ENCODE results near the gene YTHDF1. TPM values are rescaled to one million over a fixed set of nuclear protein-coding genes. Genes with fewer than 3 reads are reported as not detected.

YTHDF1 gene
- polyA plus RNA-seq, 2 of the 4 experiments (the other 2 are of a cell fraction): 31.8 to 37.9 TPM

DNA sequence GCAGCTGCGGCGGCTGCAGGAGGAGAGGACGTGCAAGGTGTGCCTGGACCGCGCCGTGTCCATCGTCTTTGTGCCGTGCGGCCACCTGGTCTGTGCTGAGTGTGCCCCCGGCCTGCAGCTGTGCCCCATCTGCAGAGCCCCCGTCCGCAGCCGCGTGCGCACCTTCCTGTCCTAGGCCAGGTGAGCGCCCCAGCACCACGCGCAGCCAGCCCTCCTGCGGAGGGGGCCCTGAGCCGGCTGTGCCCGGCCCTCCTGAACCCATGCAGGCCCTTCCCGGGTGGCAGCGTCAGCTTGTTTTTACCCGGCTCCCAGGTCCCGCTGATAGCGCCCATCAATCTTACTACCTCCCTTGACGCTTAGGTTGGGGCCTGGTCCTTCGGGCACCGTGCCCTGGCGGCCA is 23.5 kb upstream of the YTHDF1 start (continued):
- TF ChIP-seq, protein P1, sequence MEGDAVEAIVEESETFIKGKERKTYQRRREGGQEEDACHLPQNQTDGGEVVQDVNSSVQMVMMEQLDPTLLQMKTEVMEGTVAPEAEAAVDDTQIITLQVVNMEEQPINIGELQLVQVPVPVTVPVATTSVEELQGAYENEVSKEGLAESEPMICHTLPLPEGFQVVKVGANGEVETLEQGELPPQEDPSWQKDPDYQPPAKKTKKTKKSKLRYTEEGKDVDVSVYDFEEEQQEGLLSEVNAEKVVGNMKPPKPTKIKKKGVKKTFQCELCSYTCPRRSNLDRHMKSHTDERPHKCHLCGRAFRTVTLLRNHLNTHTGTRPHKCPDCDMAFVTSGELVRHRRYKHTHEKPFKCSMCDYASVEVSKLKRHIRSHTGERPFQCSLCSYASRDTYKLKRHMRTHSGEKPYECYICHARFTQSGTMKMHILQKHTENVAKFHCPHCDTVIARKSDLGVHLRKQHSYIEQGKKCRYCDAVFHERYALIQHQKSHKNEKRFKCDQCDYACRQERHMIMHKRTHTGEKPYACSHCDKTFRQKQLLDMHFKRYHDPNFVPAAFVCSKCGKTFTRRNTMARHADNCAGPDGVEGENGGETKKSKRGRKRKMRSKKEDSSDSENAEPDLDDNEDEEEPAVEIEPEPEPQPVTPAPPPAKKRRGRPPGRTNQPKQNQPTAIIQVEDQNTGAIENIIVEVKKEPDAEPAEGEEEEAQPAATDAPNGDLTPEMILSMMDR (IDR thresholded peaks at IDR 0.05): no peak
- no peak for TF ChIP-seq ESRRA (IDR thresholded peaks at IDR 0.05; ENCODE audit: borderline replicate concordance, low read length)

DNA sequence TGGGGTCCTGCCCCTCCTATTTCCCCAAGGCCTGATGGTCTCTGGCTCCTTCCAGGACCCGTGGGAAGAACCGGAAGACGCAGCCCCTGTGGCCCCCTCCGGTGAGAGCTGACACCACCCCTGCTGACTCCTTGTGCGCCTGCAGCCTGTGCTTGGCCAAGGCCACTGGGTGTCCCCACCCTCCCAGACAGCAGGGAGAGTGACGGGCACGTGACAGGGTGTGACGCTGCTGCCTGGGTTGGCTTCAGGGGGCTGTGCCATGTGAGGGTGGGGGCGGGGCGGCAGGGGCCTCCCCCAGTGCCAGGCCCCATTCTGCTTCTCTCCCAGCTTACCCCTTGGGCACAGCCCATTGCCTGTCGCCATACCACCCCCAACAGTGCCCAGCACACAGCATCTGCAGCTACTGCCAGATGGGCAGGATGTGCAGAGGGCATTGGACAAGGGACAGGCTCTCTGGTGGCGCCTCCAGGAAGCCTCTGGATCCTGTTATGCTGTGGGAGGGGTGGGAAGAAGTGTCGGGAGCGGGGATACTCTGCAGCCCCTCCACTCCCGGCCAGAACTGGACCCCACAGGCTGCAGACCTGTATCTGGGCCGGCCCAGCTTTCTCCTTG is 22.7 kb upstream of the YTHDF1 start:
- ChIA-PET CTCF (interaction anchor here (1.0 to 11.7 kb wide), 5 partner anchors 8 to 71 kb away, joined by 3 to 131 read pairs (median 20); partner anchors contain the start of gene NKAIN4), POLR2A (no interaction called here)
- Histone ChIP-seq H3K27ac (peak overlapping the region; percentile 96 to 99), H3K4me2 (peak overlapping the region; percentile 16), H3K9me3 (no peaks in the 10 kb centered on the region), H3K4me3 (no peak overlapping the region), H3K4me1 (peaks cover 72% of the 10 kb centered on the region)
- TF ChIP-seq PHF8 (IDR thresholded peaks at IDR 0.05; ENCODE audit: borderline replicate concordance, low read depth): no peak
- TF ChIP-seq RAD21 (conservative IDR thresholded peaks at IDR 0.05 in 1 of 2, IDR thresholded peaks at IDR 0.05 in 1 of 2): peak; percentile 28 to 33; a peak in 2 of 5 replicates
- no peak for TF ChIP-seq POLR2A (IDR thresholded peaks at IDR 0.05; ENCODE audit: low read length)
- no peak for TF ChIP-seq HOXB5 (CRISPR knock-in tag; IDR thresholded peaks at IDR 0.05)
- TF ChIP-seq, protein P2, sequence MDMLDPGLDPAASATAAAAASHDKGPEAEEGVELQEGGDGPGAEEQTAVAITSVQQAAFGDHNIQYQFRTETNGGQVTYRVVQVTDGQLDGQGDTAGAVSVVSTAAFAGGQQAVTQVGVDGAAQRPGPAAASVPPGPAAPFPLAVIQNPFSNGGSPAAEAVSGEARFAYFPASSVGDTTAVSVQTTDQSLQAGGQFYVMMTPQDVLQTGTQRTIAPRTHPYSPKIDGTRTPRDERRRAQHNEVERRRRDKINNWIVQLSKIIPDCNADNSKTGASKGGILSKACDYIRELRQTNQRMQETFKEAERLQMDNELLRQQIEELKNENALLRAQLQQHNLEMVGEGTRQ (IDR thresholded peaks at IDR 0.05): no peak
- TF ChIP-seq TFCP2L1 (CRISPR knock-in tag; IDR thresholded peaks at IDR 0.05): no peak
- TF ChIP-seq FOSL2 (IDR thresholded peaks at IDR 0.05): no peak
- no peak for TF ChIP-seq FOSL2 (CRISPR knock-in tag; IDR thresholded peaks at IDR 0.05)
- no peak for TF ChIP-seq ZFP36 (IDR thresholded peaks at IDR 0.05; ENCODE audit: borderline replicate concordance, partially characterized antibody)
- TF ChIP-seq CEBPB (IDR thresholded peaks at IDR 0.05): no peak
- TF ChIP-seq, protein P3, sequence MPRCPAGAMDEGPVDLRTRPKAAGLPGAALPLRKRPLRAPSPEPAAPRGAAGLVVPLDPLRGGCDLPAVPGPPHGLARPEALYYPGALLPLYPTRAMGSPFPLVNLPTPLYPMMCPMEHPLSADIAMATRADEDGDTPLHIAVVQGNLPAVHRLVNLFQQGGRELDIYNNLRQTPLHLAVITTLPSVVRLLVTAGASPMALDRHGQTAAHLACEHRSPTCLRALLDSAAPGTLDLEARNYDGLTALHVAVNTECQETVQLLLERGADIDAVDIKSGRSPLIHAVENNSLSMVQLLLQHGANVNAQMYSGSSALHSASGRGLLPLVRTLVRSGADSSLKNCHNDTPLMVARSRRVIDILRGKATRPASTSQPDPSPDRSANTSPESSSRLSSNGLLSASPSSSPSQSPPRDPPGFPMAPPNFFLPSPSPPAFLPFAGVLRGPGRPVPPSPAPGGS (IDR thresholded peaks at IDR 0.05): no peak
- TF ChIP-seq KDM1A (IDR thresholded peaks at IDR 0.05; ENCODE audit: low read depth): no peak
- TF ChIP-seq HOXA7 (CRISPR knock-in tag; IDR thresholded peaks at IDR 0.05): no peak
- no peak for TF ChIP-seq HDAC2 (IDR thresholded peaks at IDR 0.05)
- TF ChIP-seq, protein P4, sequence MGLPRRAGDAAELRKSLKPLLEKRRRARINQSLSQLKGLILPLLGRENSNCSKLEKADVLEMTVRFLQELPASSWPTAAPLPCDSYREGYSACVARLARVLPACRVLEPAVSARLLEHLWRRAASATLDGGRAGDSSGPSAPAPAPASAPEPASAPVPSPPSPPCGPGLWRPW (IDR thresholded peaks at IDR 0.05): no peak
- TF ChIP-seq, protein P1 (IDR thresholded peaks at IDR 0.05): 0 out of 3 replicates have a peak, but pooled peaks have one; percentile 5
- ATAC-seq (peak; percentile 17 to 20; a peak in 2 of 6 replicates), DNase-seq (ENCODE audit: low read depth in 1 of 2, low spot score in 1 of 2) (peak in 1 of 2 experiments; percentile 56), FAIRE-seq (no peak)
- WGBS (ENCODE audit: missing lambda C conversion rate): 75% methylated on average over 5 of the region's 16 CpGs

DNA sequence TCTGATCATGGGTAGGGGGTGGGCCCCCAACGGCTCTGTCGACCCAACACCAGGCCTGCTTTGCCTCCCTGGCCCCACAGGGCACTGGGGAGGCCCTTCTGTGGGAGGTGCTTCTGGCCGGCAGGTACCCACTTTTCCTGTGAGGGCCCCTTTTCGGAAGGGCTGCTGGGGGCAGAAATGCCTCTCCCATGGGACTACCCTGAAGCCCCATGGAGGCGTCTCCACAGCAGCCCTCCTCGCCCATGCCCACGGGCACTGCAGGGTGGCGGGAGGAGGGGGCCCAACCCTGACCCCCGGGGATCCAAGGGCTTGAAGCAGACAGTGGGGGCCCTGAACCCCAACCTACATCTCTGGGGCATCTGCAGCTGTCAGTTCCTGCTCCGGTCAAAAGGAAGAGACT is 22.1 kb upstream of the YTHDF1 start:
- DNase-seq (ENCODE audit: low read depth in 1 of 2, low spot score in 1 of 2): no peak
- Histone ChIP-seq H3K27ac (peak overlapping the region; percentile 96 to 99), H3K4me1 (peaks cover 78% of the 10 kb centered on the region), H3K4me2 (peak overlapping the region; percentile 16), H3K4me3 (no peak overlapping the region), H3K9me3 (no peaks in the 10 kb centered on the region)
- ATAC-seq: no peak
- WGBS (ENCODE audit: missing lambda C conversion rate): 83% methylated on average over 10 of the region's 10 CpGs
- ChIA-PET POLR2A (no interaction called here), CTCF (interaction anchor here (1.0 to 11.7 kb wide), 7 partner anchors 8 to 72 kb away, joined by 3 to 178 read pairs (median 20); partner anchors contain the start of gene NKAIN4)
- no peak for FAIRE-seq
- TF ChIP-seq, protein P5, sequence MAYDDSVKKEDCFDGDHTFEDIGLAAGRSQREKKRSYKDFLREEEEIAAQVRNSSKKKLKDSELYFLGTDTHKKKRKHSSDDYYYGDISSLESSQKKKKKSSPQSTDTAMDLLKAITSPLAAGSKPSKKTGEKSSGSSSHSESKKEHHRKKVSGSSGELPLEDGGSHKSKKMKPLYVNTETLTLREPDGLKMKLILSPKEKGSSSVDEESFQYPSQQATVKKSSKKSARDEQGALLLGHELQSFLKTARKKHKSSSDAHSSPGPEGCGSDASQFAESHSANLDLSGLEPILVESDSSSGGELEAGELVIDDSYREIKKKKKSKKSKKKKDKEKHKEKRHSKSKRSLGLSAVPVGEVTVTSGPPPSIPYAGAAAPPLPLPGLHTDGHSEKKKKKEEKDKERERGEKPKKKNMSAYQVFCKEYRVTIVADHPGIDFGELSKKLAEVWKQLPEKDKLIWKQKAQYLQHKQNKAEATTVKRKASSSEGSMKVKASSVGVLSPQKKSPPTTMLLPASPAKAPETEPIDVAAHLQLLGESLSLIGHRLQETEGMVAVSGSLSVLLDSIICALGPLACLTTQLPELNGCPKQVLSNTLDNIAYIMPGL (CRISPR knock-in tag; IDR thresholded peaks at IDR 0.05; ENCODE audit: borderline replicate concordance): no peak
- TF ChIP-seq MYC (IDR thresholded peaks at IDR 0.05; ENCODE audit: borderline replicate concordance, low read length): no peak
- no peak for TF ChIP-seq JUNB (IDR thresholded peaks at IDR 0.05)
- no peak for TF ChIP-seq NFE2L2 (conservative IDR thresholded peaks at IDR 0.05; ENCODE audit: low read length)
- no peak for TF ChIP-seq SMC3 (IDR thresholded peaks at IDR 0.05)
- no peak for TF ChIP-seq RAD21 (conservative IDR thresholded peaks at IDR 0.05 in 1 of 2, IDR thresholded peaks at IDR 0.05 in 1 of 2)
- TF ChIP-seq ZSCAN20 (CRISPR knock-in tag; IDR thresholded peaks at IDR 0.05): no peak
- no peak for TF ChIP-seq TFCP2L1 (CRISPR knock-in tag; IDR thresholded peaks at IDR 0.05)
- TF ChIP-seq HOXB5 (CRISPR knock-in tag; IDR thresholded peaks at IDR 0.05): no peak
- TF ChIP-seq CBX2 (IDR thresholded peaks at IDR 0.05; ENCODE audit: borderline replicate concordance, low read depth): no peak
- TF ChIP-seq HDAC2 (IDR thresholded peaks at IDR 0.05): no peak
- TF ChIP-seq, protein P6, sequence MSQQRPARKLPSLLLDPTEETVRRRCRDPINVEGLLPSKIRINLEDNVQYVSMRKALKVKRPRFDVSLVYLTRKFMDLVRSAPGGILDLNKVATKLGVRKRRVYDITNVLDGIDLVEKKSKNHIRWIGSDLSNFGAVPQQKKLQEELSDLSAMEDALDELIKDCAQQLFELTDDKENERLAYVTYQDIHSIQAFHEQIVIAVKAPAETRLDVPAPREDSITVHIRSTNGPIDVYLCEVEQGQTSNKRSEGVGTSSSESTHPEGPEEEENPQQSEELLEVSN (IDR thresholded peaks at IDR 0.05; ENCODE audit: borderline replicate concordance, low read depth): no peak
